ENCODE data around the gene BICD2.

- TF ChIP-seq CTCF (IDR thresholded peaks at IDR 0.05) (no peak), POLR2A (IDR thresholded peaks at IDR 0.05) (no peak)
Observed at GRCh38 chr9:92710368-92710767, 54.3 kb downstream of the BICD2 start.
